GM18517 (cell line): ENCODE data around the gene PHLDA2.

Experiments
- ATAC-seq: cut with Tn5 transposase; IDR thresholded peaks from one replicate; pipeline ENCODE4 v1.9.1; 2021; ENCODE audit warnings: mild to moderate bottlenecking, moderate library complexity; ENCODE audit not compliant: unreplicated experiment

The PHLDA2 gene

GRCh38 chr11:2930704-2931419 lies 1.6 kb upstream of the PHLDA2 start:
- ATAC-seq = no peak

GRCh38 chr11:2929950-2930703 lies 907 bp upstream of the PHLDA2 start:
- ATAC-seq = no peak

- no peak for ATAC-seq
These were observed 320 bp upstream of the PHLDA2 start for GRCh38 chr11:2929531-2929949.

GRCh38 chr11:2927851-2928604 lies 1.2 kb downstream of the PHLDA2 start:
- ATAC-seq = no peak

- no peak for ATAC-seq
These were observed 2.0 kb downstream of the PHLDA2 start for GRCh38 chr11:2927121-2927800.

- no peak for ATAC-seq
These were observed 2.6 kb downstream of the PHLDA2 start for GRCh38 chr11:2926611-2927051.

GRCh38 chr11:2924821-2925675 lies 4.2 kb downstream of the PHLDA2 start:
- ATAC-seq = no peak

GRCh38 chr11:2924381-2924780 lies 4.8 kb downstream of the PHLDA2 start:
- no peak for ATAC-seq

GRCh38 chr11:2923446-2924375 lies 5.5 kb downstream of the PHLDA2 start:
- no peak for ATAC-seq

- no peak for ATAC-seq
These were observed 6.6 kb downstream of the PHLDA2 start for GRCh38 chr11:2922655-2923054.

- ATAC-seq = no peak
These were observed 7.3 kb downstream of the PHLDA2 start for GRCh38 chr11:2921742-2922493.

GRCh38 chr11:2921261-2921660 lies 8.0 kb downstream of the PHLDA2 start:
- no peak for ATAC-seq

- no peak for ATAC-seq
These were observed 8.9 kb downstream of the PHLDA2 start for GRCh38 chr11:2920343-2920742.

- no peak for ATAC-seq
These were observed 9.4 kb downstream of the PHLDA2 start for GRCh38 chr11:2919837-2920236.

- ATAC-seq = no peak
These were observed 10.0 kb downstream of the PHLDA2 start for GRCh38 chr11:2919188-2919587.

- no peak for ATAC-seq
These were observed 11.3 kb downstream of the PHLDA2 start for GRCh38 chr11:2917842-2918490.

GRCh38 chr11:2916892-2917645 lies 12.2 kb downstream of the PHLDA2 start:
- no peak for ATAC-seq
